GM12874 (cell line): ENCODE results near the gene CMTM8.

ENCODE experiments used
- TF ChIP-seq, protein P1 (sequence below): IDR thresholded peaks from 2 replicates; pipeline ENCODE4 v1.5.1; 2011; ENCODE audit warnings: low read depth, mild to moderate bottlenecking, control low read depth, low read length, moderate library complexity; ENCODE audit not compliant: insufficient read depth

The CMTM8 gene

DNA sequence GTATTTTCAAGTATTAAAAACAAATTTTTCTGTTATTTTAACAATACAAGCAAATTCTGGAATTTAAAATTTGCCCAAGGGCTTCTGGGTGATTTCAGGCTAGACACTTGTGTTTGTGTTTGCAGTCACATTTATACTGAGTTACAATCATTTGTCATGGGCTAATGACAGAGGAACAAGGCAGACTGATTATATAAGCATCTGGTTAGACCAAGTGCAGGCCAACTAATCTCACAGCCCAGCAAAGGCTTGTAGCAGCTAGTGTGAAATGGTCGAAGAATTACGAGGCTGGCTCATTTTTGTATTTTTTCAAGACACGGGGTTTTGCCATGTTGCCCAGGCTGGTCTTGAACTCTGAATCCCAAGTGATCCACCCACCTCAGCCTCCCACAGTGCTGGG is 52.1 kb downstream of the CMTM8 start:
- TF ChIP-seq, protein P1, sequence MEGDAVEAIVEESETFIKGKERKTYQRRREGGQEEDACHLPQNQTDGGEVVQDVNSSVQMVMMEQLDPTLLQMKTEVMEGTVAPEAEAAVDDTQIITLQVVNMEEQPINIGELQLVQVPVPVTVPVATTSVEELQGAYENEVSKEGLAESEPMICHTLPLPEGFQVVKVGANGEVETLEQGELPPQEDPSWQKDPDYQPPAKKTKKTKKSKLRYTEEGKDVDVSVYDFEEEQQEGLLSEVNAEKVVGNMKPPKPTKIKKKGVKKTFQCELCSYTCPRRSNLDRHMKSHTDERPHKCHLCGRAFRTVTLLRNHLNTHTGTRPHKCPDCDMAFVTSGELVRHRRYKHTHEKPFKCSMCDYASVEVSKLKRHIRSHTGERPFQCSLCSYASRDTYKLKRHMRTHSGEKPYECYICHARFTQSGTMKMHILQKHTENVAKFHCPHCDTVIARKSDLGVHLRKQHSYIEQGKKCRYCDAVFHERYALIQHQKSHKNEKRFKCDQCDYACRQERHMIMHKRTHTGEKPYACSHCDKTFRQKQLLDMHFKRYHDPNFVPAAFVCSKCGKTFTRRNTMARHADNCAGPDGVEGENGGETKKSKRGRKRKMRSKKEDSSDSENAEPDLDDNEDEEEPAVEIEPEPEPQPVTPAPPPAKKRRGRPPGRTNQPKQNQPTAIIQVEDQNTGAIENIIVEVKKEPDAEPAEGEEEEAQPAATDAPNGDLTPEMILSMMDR: no peak

DNA sequence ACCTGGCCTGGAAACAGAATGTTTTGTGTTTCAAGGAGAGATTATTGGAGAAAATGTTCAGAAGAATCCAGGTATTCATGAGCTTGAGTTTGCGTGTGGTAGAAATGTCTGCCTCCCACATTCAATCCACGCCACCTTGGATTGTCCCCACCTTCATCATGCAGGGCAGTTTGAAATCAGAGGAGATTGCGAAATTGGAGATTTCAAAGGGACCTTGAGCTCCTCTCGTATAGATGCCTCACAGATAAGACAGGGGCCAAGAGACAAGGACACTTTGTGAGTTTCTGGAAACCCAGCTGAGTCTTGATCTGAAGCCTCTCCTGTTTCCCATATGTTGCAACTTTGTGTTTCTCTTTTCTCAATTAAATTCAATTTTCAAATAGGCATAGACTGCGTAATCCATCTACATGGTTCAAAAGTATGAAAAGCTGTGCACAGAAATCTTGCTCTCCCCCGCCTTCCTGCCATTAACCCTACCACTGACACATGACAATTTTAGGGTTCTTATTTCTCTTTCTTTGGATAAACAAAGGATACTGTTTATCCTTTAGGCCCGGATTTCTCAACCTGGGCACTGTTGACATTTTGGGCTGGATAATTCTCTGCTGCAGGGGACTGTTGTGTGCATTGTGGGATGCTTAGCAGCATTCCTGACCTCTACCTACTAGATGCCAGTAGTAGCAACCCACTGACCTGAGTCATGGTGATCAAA is 53.8 kb downstream of the CMTM8 start:
- TF ChIP-seq, protein P1: no peak

DNA sequence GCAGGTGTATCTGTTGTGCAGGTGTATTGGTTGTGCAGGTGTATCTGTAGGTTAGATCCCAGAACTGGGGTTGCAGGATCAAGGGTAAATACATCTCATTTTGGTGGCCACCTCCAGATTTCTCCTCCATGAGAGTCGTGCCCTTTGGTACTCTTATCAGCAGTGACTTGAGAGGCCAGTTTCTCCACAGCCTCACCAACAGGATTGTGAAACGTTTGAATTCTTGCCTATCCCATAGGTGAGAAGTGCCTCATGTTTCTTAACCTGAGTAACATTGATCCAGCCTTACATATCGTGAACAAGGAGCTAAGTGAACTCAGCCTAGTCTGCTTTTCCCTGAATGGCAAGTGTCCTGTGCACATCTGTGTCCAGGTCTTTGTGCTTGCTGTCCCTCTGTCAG is 55.4 kb downstream of the CMTM8 start:
- TF ChIP-seq, protein P1: no peak

DNA sequence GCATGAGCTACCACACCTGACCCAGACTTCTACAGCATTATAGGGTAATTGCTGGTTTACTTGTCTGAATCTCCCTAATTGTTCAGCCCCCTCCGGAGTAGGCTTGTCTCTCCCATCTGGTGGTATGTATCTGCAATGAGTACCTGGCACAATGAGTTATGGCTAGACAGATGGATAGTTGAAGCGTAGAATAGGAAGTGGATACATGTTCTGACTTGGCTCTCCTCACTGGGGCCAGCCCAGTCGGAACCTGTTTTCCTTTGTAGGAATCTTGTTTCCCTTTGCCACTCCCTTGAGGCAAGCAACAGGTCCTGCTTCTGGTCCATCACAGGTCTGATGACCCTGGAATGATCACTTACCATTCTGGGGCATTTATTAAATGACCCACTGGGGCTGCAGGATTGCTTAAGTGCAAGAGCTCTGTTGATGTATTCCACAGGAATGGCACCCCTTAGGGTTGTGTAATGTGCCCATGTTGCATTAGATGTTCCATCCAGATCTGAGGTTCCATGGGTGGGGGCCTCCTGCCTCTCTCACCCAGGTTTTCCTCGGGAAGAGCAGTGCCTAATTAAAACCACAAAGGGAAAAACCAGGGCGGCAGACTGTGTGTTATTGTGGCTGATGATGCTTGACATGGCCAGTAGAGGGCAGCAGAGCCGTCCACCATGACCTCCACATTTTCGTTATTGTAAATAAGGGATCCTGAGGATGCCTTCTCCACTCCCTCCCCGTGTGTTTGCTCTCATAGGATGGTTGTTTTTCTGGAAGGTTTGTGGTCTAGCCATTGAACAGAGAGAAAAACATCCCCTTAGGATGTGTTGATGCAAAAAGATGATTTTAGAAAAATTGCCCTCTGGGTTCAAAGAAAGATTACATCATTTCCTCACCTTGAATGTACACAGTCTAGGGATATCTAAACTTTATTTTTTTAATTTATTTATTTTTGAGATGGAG is 58.0 kb downstream of the CMTM8 start:
- TF ChIP-seq, protein P1: peak; percentile 89

DNA sequence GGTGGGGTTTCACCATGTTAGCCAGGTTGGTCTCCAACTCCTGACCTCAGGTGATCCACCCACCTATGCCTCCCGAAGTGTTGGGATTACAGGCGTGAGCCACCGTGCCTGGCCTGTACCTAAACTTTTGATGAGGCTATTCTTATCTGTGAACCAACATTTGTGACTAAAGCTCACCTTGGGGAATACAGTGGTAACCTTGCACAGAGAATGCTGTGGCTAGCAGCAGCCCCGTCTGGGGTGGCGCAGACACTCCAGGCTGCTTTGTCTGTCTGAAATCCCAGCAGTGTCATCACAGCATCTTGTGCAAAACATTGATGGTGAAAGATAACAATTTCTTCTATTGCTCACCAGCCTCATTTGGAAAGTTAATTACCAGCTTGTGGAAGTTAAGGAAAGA is 58.9 kb downstream of the CMTM8 start:
- TF ChIP-seq, protein P1: no peak

DNA sequence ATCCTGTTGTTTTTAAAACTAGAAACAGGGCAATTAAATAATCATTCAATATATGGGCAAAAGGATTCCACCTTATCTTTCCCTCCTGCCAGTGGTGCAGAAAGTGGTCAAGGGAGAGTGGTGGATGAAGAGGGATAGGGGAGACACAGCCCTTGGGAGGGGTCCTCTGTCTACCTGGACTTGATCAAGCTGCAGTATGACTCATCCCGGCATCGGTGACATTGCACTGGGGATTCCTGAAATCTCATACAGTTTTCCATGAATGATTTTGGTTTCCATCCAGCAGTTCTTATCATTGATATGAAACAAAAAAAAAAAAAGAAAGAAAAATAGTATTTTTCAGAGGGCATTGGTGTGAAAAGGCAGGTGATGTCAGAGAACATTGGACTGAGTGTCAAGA is 62.9 kb downstream of the CMTM8 start:
- TF ChIP-seq, protein P1: no peak

DNA sequence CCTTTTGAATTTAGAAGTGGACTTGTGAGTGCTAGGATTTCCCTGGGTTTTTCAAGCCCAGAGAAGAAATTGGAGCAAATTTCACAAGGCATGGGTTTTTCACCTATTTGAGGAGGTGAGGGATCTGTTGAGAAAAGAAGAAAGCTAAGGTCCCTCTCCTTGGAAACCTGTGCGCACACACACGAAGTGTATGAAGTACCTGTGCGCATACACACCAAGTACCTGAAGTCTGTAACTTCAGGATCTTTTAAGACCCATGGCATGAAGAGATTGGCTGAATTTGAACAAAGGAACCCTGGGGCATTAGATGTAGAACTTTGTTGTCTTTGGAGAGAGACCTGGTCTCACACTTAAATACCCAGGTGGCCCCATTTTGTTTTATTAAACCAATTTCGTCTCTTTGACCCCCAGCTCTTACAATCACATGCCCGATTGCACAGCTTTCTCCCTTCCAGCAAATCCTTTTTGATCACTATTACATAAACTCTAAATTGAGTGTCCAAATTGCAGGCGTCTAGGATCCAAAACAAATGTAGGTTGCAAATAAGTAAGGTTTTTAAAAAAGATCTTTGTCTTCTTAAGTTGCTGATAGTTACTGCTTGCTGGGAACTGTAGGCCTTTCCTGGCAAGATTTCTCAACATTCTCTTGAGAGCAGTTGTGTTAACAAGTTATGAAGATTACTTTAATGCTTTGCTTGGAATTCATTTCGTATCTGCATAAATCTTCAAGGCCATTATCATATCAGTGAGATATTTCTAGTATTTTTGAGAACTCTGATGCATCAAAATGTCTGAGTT is 64.3 kb downstream of the CMTM8 start:
- TF ChIP-seq, protein P1: no peak
